IMR-90 (cell line): Measurements from ENCODE around the gene LHPP.

Experiments used
- CEBPB ChIP-seq: IDR thresholded peaks from 2 replicates; pipeline ENCODE4 v1.6.1; 2012; ENCODE audit warnings: low read depth, low read length, improper control_type of control experiment
- CHD1 ChIP-seq: IDR thresholded peaks from 2 replicates; pipeline ENCODE4 v1.6.1; 2012; ENCODE audit warnings: low read depth, low read length, improper control_type of control experiment
- FOS ChIP-seq: fragments of 150-350 bp; IDR thresholded peaks from 2 replicates; pipeline ENCODE4 v1.6.1; 2016; ENCODE audit warnings: low read depth, low read length
- MAFK ChIP-seq: IDR thresholded peaks from 2 replicates; pipeline ENCODE4 v1.6.1; 2012; ENCODE audit warnings: low read depth, low read length, improper control_type of control experiment
- MAZ ChIP-seq: IDR thresholded peaks from 2 replicates; pipeline ENCODE4 v1.6.1; 2012; ENCODE audit warnings: low read depth, mild to moderate bottlenecking, low read length, improper control_type of control experiment, moderate library complexity, borderline replicate concordance
- MXI1 ChIP-seq: IDR thresholded peaks from 2 replicates; pipeline ENCODE4 v1.6.1; 2012; ENCODE audit warnings: low read depth, mild to moderate bottlenecking, low read length, moderate library complexity, borderline replicate concordance
- POLR2A ChIP-seq: IDR thresholded peaks from 2 replicates; pipeline ENCODE4 v1.6.1; 2012; ENCODE audit warnings: mild to moderate bottlenecking, low read depth, low read length
- RAD21 ChIP-seq: IDR thresholded peaks from 2 replicates; pipeline ENCODE4 v1.6.1; 2012; ENCODE audit warnings: low read length, improper control_type of control experiment
- RCOR1 ChIP-seq: IDR thresholded peaks from 2 replicates; pipeline ENCODE4 v1.6.1; 2012; ENCODE audit warnings: mild to moderate bottlenecking, low read length, improper control_type of control experiment; ENCODE audit not compliant: insufficient replicate concordance
- SMC3 ChIP-seq: fragments of 150-350 bp; IDR thresholded peaks from 2 replicates; pipeline ENCODE4 v1.6.1; 2016; ENCODE audit warnings: low read depth, mild to moderate bottlenecking, antibody characterized with exemption, low read length, moderate library complexity
- TF ChIP-seq, protein P1 (sequence below): conservative IDR thresholded peaks from 2 replicates; pipeline ENCODE4 v1.5.1; 2012; ENCODE audit warnings: mild to moderate bottlenecking, low read depth, low read length, improper control_type of control experiment
- TF ChIP-seq, protein P2 (sequence below): fragments of 150-350 bp; IDR thresholded peaks from 2 replicates; pipeline ENCODE4 v1.6.1; 2017; ENCODE audit warnings: mild to moderate bottlenecking, antibody characterized with exemption, low read length, low read depth

DNA sequence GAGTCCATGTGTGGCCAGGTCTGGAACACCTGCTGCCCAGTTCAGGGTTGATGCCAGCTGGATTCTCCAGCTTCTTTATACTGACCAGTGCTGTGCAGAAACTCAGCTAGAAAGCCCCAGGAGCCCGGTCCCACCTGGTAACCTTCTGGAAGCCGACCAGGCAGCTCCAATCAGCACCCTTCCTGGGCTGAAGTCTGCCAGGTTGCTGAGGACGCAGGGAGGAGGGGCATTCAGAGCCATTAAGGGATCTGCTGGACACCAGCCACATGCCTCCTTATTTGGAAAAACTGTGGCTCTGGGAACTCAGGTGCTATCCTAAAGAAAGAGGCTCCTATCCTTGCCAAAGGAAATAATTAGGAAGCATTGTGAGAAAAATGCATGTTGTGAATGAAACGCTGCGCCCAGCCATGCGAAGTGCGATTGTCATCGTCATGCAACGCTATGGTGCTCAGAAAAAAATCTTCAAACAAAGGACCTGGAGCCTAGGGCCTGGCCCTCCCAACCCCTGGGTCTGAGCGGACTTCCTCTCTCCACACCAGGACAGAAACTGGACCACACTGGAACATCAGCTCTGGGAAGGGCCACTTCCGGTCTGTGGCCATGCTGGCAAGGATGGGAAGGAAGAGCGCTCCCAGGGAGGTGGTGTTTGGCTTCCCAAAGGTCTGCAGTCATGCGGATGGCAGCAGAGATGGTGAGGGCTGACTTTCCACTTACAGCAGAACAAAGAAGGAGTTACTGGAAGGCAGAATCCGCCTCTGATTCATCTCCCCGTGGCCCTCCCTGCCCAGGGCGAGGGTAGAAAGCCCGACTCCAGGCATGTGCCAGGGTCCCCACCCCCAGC, 192.4 kb downstream of the LHPP start:
- TF ChIP-seq, protein P1, sequence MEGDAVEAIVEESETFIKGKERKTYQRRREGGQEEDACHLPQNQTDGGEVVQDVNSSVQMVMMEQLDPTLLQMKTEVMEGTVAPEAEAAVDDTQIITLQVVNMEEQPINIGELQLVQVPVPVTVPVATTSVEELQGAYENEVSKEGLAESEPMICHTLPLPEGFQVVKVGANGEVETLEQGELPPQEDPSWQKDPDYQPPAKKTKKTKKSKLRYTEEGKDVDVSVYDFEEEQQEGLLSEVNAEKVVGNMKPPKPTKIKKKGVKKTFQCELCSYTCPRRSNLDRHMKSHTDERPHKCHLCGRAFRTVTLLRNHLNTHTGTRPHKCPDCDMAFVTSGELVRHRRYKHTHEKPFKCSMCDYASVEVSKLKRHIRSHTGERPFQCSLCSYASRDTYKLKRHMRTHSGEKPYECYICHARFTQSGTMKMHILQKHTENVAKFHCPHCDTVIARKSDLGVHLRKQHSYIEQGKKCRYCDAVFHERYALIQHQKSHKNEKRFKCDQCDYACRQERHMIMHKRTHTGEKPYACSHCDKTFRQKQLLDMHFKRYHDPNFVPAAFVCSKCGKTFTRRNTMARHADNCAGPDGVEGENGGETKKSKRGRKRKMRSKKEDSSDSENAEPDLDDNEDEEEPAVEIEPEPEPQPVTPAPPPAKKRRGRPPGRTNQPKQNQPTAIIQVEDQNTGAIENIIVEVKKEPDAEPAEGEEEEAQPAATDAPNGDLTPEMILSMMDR: no peak
- TF ChIP-seq POLR2A (no peak), MAFK (no peak), CHD1 (no peak), MAZ (no peak), RAD21 (no peak), FOS (no peak), MXI1 (no peak), SMC3 (no peak), CEBPB (no peak), RCOR1 (no peak)
- TF ChIP-seq, protein P2, sequence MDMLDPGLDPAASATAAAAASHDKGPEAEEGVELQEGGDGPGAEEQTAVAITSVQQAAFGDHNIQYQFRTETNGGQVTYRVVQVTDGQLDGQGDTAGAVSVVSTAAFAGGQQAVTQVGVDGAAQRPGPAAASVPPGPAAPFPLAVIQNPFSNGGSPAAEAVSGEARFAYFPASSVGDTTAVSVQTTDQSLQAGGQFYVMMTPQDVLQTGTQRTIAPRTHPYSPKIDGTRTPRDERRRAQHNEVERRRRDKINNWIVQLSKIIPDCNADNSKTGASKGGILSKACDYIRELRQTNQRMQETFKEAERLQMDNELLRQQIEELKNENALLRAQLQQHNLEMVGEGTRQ: no peak
